Vagina (tissue), 2 donors: ENCODE results near the gene RAVER2. TPM values are rescaled to one million over a fixed set of nuclear protein-coding genes. Genes with fewer than 3 reads are reported as not detected.

ENCODE experiments used
- DNase-seq, 2 donors: peaks; one replicate each; pipeline ENCODE4 v3.0.0-alpha.2; 2017; ENCODE audit errors: extremely low spot score in 2 of 2
- H3K27ac ChIP-seq: fragments of 200-600 bp; sonication (generic); one replicate; pipeline ENCODE4 v1.5.1; 2019
- H3K27me3 ChIP-seq: fragments of 200-600 bp; sonication (generic); one replicate; pipeline ENCODE4 v1.5.1; 2019
- H3K36me3 ChIP-seq, 2 donors: fragments of 200-600 bp; sonication (generic); one replicate each; pipeline ENCODE4 v1.5.1; 2017 to 2019
- H3K4me1 ChIP-seq: fragments of 200-600 bp; sonication (generic); one replicate; pipeline ENCODE4 v1.5.1; 2019
- H3K4me3 ChIP-seq, 2 donors: fragments of 200-600 bp; sonication (generic); 1 replicate in 1 of 2; 2 replicates in 1 of 2; pipeline ENCODE4 v1.5.1; 2016 to 2019
- H3K9me3 ChIP-seq: fragments of 200-600 bp; sonication (generic); one replicate; pipeline ENCODE4 v1.5.1; 2019
- CTCF ChIP-seq, 3 experiments: fragments of 450-650 bp in 2 of 3; fragments of 200-600 bp in 1 of 3; sonication (generic) in 1 of 3; IDR thresholded peaks; one replicate each; pipeline ENCODE4 v1.5.1; 2017 to 2019; ENCODE audit warnings: antibody characterized with exemption in 3 of 3, mild to moderate bottlenecking in 2 of 3, moderate library complexity in 2 of 3
- POLR2A ChIP-seq, 2 donors: fragments of 450-650 bp; IDR thresholded peaks; one replicate each; pipeline ENCODE4 v1.6.1; 2017; ENCODE audit warnings: antibody characterized with exemption in 2 of 2, mild to moderate bottlenecking in 2 of 2, moderate library complexity in 2 of 2
- POLR2AphosphoS5 ChIP-seq, 2 donors: sonication (generic); formaldehyde crosslinking; IDR thresholded peaks; one replicate each; pipeline ENCODE4 v1.9.0; 2017; ENCODE audit warnings: antibody characterized with exemption in 2 of 2, mild to moderate bottlenecking in 2 of 2, low read depth in 1 of 2; ENCODE audit not compliant: insufficient read depth in 1 of 2
- intact Hi-C: fragments of 100-400 bp; cut with DNase I; formaldehyde crosslinking; loops from one replicate; pipeline ENCODE4 v1.15.1; 2023
- total RNA-seq: library from RNA; depleted of rRNA; stranded (reverse); fragments of >200 nt; gene quantifications from one replicate; pipeline ENCODE4 v1.2.3, GENCODE V29; 2016

Gene RAVER2
- total RNA-seq, 1 donor from 2014 or later: 15.0 TPM

DNA sequence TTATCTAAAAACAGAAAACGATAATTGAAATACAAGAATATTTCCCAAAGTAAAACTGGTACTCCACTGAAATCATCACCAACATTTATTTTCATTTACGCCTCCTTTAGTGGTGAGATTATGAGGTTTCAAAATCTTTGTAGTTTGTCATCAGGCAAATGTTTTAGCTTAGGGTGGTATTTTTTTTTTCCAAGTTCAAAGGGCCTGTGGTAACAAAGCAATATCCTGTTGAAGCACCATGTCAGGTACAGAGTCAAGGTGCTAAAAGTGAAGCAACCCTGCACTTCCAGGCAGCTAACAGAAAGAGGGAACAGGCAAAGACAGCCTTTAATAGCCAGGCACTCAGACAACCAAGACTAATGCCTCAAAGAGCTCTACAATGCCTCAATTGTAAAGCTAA lies 132.3 kb downstream of the RAVER2 start:
- Histone ChIP-seq H3K4me3 (no peak overlapping the region), H3K27ac (no peak overlapping the region), H3K36me3 (peaks cover 0 to 47% of the 10 kb centered on the region in 2 donors), H3K9me3 (no peaks in the 10 kb centered on the region), H3K4me1 (no peaks in the 10 kb centered on the region), H3K27me3 (no peaks in the 10 kb centered on the region)
- intact Hi-C loops: no loop called here
- TF ChIP-seq POLR2A (IDR thresholded peaks at IDR 0.05) (no peak), CTCF (IDR thresholded peaks at IDR 0.05) (no peak), POLR2AphosphoS5 (IDR thresholded peaks at IDR 0.05; ENCODE audit: insufficient read depth in 1 of 2, low read depth in 1 of 2) (no peak)
- DNase-seq: peak in 1 of 2 donors; percentile 10

DNA sequence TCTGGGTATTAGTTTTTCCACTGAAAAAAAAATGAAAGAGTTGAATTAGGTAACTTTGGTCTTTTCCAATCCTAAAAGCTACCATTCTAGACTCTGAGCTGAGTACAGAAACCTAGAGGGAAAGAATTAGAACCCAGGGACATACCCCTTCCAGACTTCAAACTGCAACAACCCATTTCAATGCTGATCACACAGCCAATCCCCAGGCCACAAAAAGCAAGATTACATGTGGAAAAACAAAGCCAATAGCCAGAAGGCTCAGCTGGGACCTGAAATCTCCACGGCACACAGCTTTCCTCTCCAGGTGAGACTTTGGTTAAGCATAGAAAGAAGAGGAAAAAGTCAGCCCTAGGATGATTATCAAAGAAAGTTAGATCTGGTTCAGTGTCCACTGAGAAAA lies 132.7 kb downstream of the RAVER2 start:
- Histone ChIP-seq H3K4me1 (no peaks in the 10 kb centered on the region), H3K36me3 (peaks cover 0 to 52% of the 10 kb centered on the region in 2 donors), H3K9me3 (no peaks in the 10 kb centered on the region), H3K27ac (no peak overlapping the region), H3K27me3 (no peaks in the 10 kb centered on the region), H3K4me3 (no peak overlapping the region)
- no peak for TF ChIP-seq POLR2AphosphoS5 (IDR thresholded peaks at IDR 0.05; ENCODE audit: insufficient read depth in 1 of 2, low read depth in 1 of 2)
- TF ChIP-seq CTCF (IDR thresholded peaks at IDR 0.05): no peak
- TF ChIP-seq POLR2A (IDR thresholded peaks at IDR 0.05): no peak
- DNase-seq: peak in 1 of 2 donors; percentile 1
- intact Hi-C loops: no loop called here

- TF ChIP-seq POLR2A (IDR thresholded peaks at IDR 0.05) (no peak), POLR2AphosphoS5 (IDR thresholded peaks at IDR 0.05; ENCODE audit: insufficient read depth in 1 of 2, low read depth in 1 of 2) (no peak), CTCF (IDR thresholded peaks at IDR 0.05) (no peak)
- no peak overlapping the region for H3K27ac ChIP-seq
- H3K4me1 ChIP-seq: no peaks in the 10 kb centered on the region
- DNase-seq: no peak
- no peaks in the 10 kb centered on the region for H3K27me3 ChIP-seq
- no peaks in the 10 kb centered on the region for H3K9me3 ChIP-seq
- peaks cover 0 to 55% of the 10 kb centered on the region in 2 donors for H3K36me3 ChIP-seq
- intact Hi-C loops: no loop called here
- no peak overlapping the region for H3K4me3 ChIP-seq
These were observed 133.2 kb downstream of the RAVER2 start for GRCh38 chr1:64878090-64878489.

GRCh38 chr1:64878931-64879611 lies 134.2 kb downstream of the RAVER2 start:
- no peak overlapping the region for H3K27ac ChIP-seq
- no peaks in the 10 kb centered on the region for H3K9me3 ChIP-seq
- DNase-seq: peak in 1 of 2 donors; percentile 72
- no peaks in the 10 kb centered on the region for H3K4me1 ChIP-seq
- H3K36me3 ChIP-seq: peaks cover 0 to 55% of the 10 kb centered on the region in 2 donors
- TF ChIP-seq POLR2AphosphoS5 (IDR thresholded peaks at IDR 0.05; ENCODE audit: insufficient read depth in 1 of 2, low read depth in 1 of 2) (no peak), POLR2A (IDR thresholded peaks at IDR 0.05) (no peak), CTCF (IDR thresholded peaks at IDR 0.05) (no peak)
- no peaks in the 10 kb centered on the region for H3K27me3 ChIP-seq
- no peak overlapping the region for H3K4me3 ChIP-seq
- intact Hi-C loops: no loop called here

GRCh38 chr1:64880449-64880848 lies 135.6 kb downstream of the RAVER2 start:
- H3K27ac ChIP-seq: no peak overlapping the region
- TF ChIP-seq CTCF (IDR thresholded peaks at IDR 0.05): no peak
- no peak for TF ChIP-seq POLR2AphosphoS5 (IDR thresholded peaks at IDR 0.05; ENCODE audit: insufficient read depth in 1 of 2, low read depth in 1 of 2)
- TF ChIP-seq POLR2A (IDR thresholded peaks at IDR 0.05): no peak
- peak in 1 of 2 donors; percentile 10 for DNase-seq
- H3K27me3 ChIP-seq: no peaks in the 10 kb centered on the region
- H3K4me1 ChIP-seq: no peaks in the 10 kb centered on the region
- H3K4me3 ChIP-seq: no peak overlapping the region
- no peaks in the 10 kb centered on the region for H3K9me3 ChIP-seq
- intact Hi-C loops: no loop called here
- H3K36me3 ChIP-seq: peaks cover 0 to 42% of the 10 kb centered on the region in 2 donors
